HEK293 (cell line): Measurements from ENCODE around the gene M1AP.

ENCODE experiments used
- CTCF ChIA-PET: fragments of 350-600 bp; formaldehyde crosslinking; extraction: SDS; loops from one replicate; lab custom pipeline; 2021; ENCODE audit warnings: antibody characterized with exemption; lab: Yijun Ruan, JAX
- POLR2A ChIA-PET: fragments of 300-600 bp; formaldehyde crosslinking; extraction: SDS; loops from one replicate; lab custom pipeline; 2020; ENCODE audit warnings: antibody characterized with exemption, inconsistent platforms; lab: Yijun Ruan, JAX
- H3K27ac ChIP-seq: fragments of 200-500 bp; sonication (Bioruptor generic); 2 replicates; pipeline ENCODE4 v1.5.1; 2014; ENCODE audit warnings: low read depth, low read length, control low read depth, inconsistent platforms; ENCODE audit errors: extremely low read depth
- H3K36me3 ChIP-seq, 2 experiments: fragments of 200-500 bp in 1 of 2; sonication (Bioruptor generic) in 1 of 2; 1 replicate in 1 of 2; 2 replicates in 1 of 2; pipeline ENCODE4 v1.5.1; 2014 to 2017; ENCODE audit warnings: inconsistent platforms in 2 of 2, low read length in 2 of 2; ENCODE audit not compliant: control insufficient read depth in 2 of 2, insufficient read depth in 1 of 2
- H3K4me1 ChIP-seq: fragments of 200-500 bp; sonication (Bioruptor generic); 2 replicates; pipeline ENCODE4 v1.5.1; 2014; ENCODE audit warnings: mild to moderate bottlenecking, low read length, inconsistent platforms; ENCODE audit not compliant: control insufficient read depth, insufficient read depth
- H3K4me3 ChIP-seq: 2 replicates; pipeline ENCODE4 v1.5.1; 2011; ENCODE audit warnings: low read depth, mild to moderate bottlenecking, control low read depth, low read length, moderate library complexity
- H3K9me3 ChIP-seq: fragments of 200-500 bp; sonication (Bioruptor generic); 2 replicates; pipeline ENCODE4 v1.5.1; 2014; ENCODE audit warnings: low read depth, low read length, inconsistent platforms; ENCODE audit not compliant: control insufficient read depth, insufficient read depth
- BCL11B ChIP-seq: fragments of 450-650 bp; formaldehyde crosslinking; IDR thresholded peaks from 2 replicates; pipeline ENCODE4 v1.5.1; 2016; ENCODE audit warnings: low read depth, missing biosample characterization, missing genetic modification characterization
- GLIS1 ChIP-seq: fragments of 450-650 bp; formaldehyde crosslinking; IDR thresholded peaks from 2 replicates; pipeline ENCODE4 v1.5.1; 2016; ENCODE audit warnings: missing biosample characterization, missing genetic modification characterization
- GLIS2 ChIP-seq: fragments of 450-650 bp; formaldehyde crosslinking; IDR thresholded peaks from 2 replicates; pipeline ENCODE4 v1.5.1; 2016; ENCODE audit warnings: missing biosample characterization, missing genetic modification characterization
- KLF1 ChIP-seq: fragments of 450-650 bp; formaldehyde crosslinking; IDR thresholded peaks from 2 replicates; pipeline ENCODE4 v1.5.1; 2016; ENCODE audit warnings: missing biosample characterization, missing genetic modification characterization
- KLF17 ChIP-seq: fragments of 450-650 bp; formaldehyde crosslinking; IDR thresholded peaks from 2 replicates; pipeline ENCODE4 v1.5.1; 2016; ENCODE audit warnings: missing biosample characterization, missing genetic modification characterization
- ZBTB10 ChIP-seq: fragments of 450-650 bp; formaldehyde crosslinking; IDR thresholded peaks from 2 replicates; pipeline ENCODE4 v1.5.1; 2016; ENCODE audit warnings: missing biosample characterization, missing genetic modification characterization
- ZBTB17 ChIP-seq: fragments of 450-650 bp; formaldehyde crosslinking; IDR thresholded peaks from 2 replicates; pipeline ENCODE4 v1.5.1; 2016; ENCODE audit warnings: missing biosample characterization, missing genetic modification characterization
- ZBTB8A ChIP-seq: fragments of 450-650 bp; formaldehyde crosslinking; IDR thresholded peaks from 2 replicates; pipeline ENCODE4 v1.5.1; 2016; ENCODE audit warnings: missing biosample characterization, missing genetic modification characterization
- ZNF274 ChIP-seq, 2 experiments: fragments of 200-500 bp in 1 of 2; fragments of 450-650 bp in 1 of 2; sonication (Bioruptor generic) in 1 of 2; formaldehyde crosslinking in 1 of 2; IDR thresholded peaks; 2 replicates each; pipeline versions ENCODE4 v1.5.1 to v1.6.1; 2014 to 2016; ENCODE audit warnings: borderline replicate concordance in 1 of 2, inconsistent platforms in 1 of 2, low read length in 1 of 2, missing biosample characterization in 1 of 2, missing genetic modification characterization in 1 of 2
- ZNF354C ChIP-seq: fragments of 450-650 bp; formaldehyde crosslinking; IDR thresholded peaks from 2 replicates; pipeline ENCODE4 v1.5.1; 2016; ENCODE audit warnings: missing biosample characterization, missing genetic modification characterization, low read depth, borderline replicate concordance
- ZNF600 ChIP-seq: fragments of 450-650 bp; formaldehyde crosslinking; IDR thresholded peaks from 2 replicates; pipeline ENCODE4 v1.5.1; 2016; ENCODE audit warnings: missing biosample characterization, missing genetic modification characterization
- ZNF629 ChIP-seq: fragments of 450-650 bp; formaldehyde crosslinking; IDR thresholded peaks from 2 replicates; pipeline ENCODE4 v1.5.1; 2017; ENCODE audit warnings: missing biosample characterization, missing genetic modification characterization
- ZNF654 ChIP-seq: fragments of 450-650 bp; formaldehyde crosslinking; IDR thresholded peaks from 2 replicates; pipeline ENCODE4 v1.5.1; 2016; ENCODE audit warnings: low read depth, missing biosample characterization, missing genetic modification characterization
- ZNF658 ChIP-seq: fragments of 450-650 bp; formaldehyde crosslinking; IDR thresholded peaks from 2 replicates; pipeline ENCODE4; 2016; ENCODE audit warnings: missing biosample characterization, missing genetic modification characterization
- ZNF777 ChIP-seq: fragments of 450-650 bp; formaldehyde crosslinking; IDR thresholded peaks from 2 replicates; pipeline ENCODE4 v1.5.1; 2017; ENCODE audit warnings: missing biosample characterization, missing genetic modification characterization, borderline replicate concordance
- TF ChIP-seq, protein P1 (sequence below): fragments of 450-650 bp; IDR thresholded peaks from 2 replicates; pipeline ENCODE4 v1.5.1; 2018; ENCODE audit warnings: missing biosample characterization, missing genetic modification characterization
- TF ChIP-seq, protein P2 (sequence below): fragments of 450-650 bp; formaldehyde crosslinking; IDR thresholded peaks from 2 replicates; pipeline ENCODE4 v1.5.1; 2017; ENCODE audit warnings: missing biosample characterization, mild to moderate bottlenecking, missing genetic modification characterization, moderate library complexity
- TF ChIP-seq, protein P3 (sequence below): fragments of 450-650 bp; formaldehyde crosslinking; IDR thresholded peaks from 2 replicates; pipeline ENCODE4 v1.5.1; 2016; ENCODE audit warnings: missing biosample characterization, missing genetic modification characterization
- TF ChIP-seq, protein P4 (sequence below): fragments of 450-650 bp; formaldehyde crosslinking; IDR thresholded peaks from 2 replicates; pipeline ENCODE4 v1.5.1; 2016; ENCODE audit warnings: missing biosample characterization, missing genetic modification characterization

M1AP gene

DNA sequence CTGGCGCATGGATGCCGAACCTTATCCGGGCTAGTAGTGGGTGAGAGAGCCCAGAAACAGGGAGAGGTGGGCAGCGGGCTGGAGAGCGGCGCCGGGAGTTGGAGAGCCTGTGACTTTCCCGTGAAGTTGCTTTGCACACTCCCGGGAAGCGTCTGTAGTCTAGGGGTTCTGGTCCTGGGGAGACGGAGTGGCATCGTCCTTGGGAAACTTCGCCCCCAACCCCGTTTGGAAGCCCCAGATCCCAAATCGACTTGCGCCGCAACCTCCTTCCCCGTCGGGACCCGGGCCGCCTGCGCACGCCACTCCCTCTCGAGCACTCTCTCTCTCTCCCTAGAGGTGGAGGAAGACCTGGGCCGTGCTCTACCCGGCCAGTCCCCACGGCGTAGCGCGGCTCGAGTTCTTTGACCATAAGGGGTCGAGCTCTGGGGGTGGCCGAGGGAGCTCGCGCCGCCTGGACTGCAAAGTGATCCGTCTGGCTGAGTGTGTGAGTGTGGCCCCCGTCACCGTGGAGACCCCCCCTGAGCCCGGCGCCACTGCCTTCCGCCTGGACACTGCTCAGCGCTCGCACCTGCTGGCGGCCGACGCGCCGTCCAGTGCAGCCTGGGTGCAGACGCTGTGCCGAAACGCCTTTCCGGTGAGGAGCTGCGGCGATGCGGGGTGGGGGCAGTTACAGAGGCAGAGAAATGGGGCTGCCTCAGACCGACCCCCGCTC, 93.2 kb downstream of the M1AP start (continued):
- no peak for TF ChIP-seq ZNF654
- no peak for TF ChIP-seq ZNF658
- TF ChIP-seq, protein P1, sequence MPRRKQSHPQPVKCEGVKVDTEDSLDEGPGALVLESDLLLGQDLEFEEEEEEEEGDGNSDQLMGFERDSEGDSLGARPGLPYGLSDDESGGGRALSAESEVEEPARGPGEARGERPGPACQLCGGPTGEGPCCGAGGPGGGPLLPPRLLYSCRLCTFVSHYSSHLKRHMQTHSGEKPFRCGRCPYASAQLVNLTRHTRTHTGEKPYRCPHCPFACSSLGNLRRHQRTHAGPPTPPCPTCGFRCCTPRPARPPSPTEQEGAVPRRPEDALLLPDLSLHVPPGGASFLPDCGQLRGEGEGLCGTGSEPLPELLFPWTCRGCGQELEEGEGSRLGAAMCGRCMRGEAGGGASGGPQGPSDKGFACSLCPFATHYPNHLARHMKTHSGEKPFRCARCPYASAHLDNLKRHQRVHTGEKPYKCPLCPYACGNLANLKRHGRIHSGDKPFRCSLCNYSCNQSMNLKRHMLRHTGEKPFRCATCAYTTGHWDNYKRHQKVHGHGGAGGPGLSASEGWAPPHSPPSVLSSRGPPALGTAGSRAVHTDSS: no peak
- no peak for TF ChIP-seq BCL11B (tag by site-specific recombination)

GRCh38 chr2:74553892-74554819, 94.0 kb downstream of the M1AP start, which contains the start of the genes DOK1 and LOXL3:
DOK1 (plus strand) TSS chr2:74554720; CDS start chr2:74554755, 35 bp downstream.
LOXL3 (minus strand) TSS chr2:74553942; CDS start chr2:74552634, 1,308 bp downstream.
- H3K4me3 ChIP-seq: peak within 1 kb of the TSS; percentile 56
- no peaks in the 10 kb centered on the region for H3K9me3 ChIP-seq
- ChIA-PET CTCF (interaction anchor here (0.6 kb wide), 1 partner anchor 645 kb away, joined by 5 read pairs; the partner anchor contains the start of gene TACR1), POLR2A (interaction anchor here (0.6 to 1.0 kb wide), 9 partner anchors 20 to 95 kb away, joined by 3 to 11 read pairs (median 5); partner anchors contain the start of genes AUP1, HTRA2, PCGF1 and WBP1)
- no peaks in the 10 kb centered on the region; the same call in 1 of the 2 replicates for H3K4me1 ChIP-seq
- H3K27ac ChIP-seq: peak within 1 kb of the TSS; percentile 49; the same call in 1 of the 2 replicates
- H3K36me3 ChIP-seq: peaks cover 0 to 7% of the 10 kb centered on the region in 2 experiments; a peak in 1 of 3 replicates
- TF ChIP-seq, protein P2, sequence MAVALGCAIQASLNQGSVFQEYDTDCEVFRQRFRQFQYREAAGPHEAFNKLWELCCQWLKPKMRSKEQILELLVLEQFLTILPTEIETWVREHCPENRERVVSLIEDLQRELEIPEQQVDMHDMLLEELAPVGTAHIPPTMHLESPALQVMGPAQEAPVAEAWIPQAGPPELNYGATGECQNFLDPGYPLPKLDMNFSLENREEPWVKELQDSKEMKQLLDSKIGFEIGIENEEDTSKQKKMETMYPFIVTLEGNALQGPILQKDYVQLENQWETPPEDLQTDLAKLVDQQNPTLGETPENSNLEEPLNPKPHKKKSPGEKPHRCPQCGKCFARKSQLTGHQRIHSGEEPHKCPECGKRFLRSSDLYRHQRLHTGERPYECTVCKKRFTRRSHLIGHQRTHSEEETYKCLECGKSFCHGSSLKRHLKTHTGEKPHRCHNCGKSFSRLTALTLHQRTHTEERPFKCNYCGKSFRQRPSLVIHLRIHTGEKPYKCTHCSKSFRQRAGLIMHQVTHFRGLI: peak; percentile 59; the same call in 1 of the 2 replicates
- TF ChIP-seq ZNF629 (tag by site-specific recombination) (peak; percentile 100), ZNF274 (IDR thresholded peaks at IDR 0.05; ENCODE audit: low read length) (no peak), ZNF274 (tag by site-specific recombination; IDR thresholded peaks at IDR 0.05; ENCODE audit: borderline replicate concordance) (no peak), GLIS1 (tag by site-specific recombination) (peak; percentile 78), ZBTB8A (tag by site-specific recombination) (0 out of 2 replicates have a peak, but pooled peaks have one; percentile 23), ZNF354C (tag by site-specific recombination) (no peak), GLIS2 (peak; percentile 69), KLF1 (peak; percentile 58), ZNF600 (0 out of 2 replicates have a peak, but pooled peaks have one; percentile 19), KLF17 (tag by site-specific recombination) (peak; percentile 49), ZBTB17 (tag by site-specific recombination) (peak; percentile 13), ZBTB10 (peak; percentile 63), ZNF777 (tag by site-specific recombination) (no peak)
- TF ChIP-seq, protein P3, sequence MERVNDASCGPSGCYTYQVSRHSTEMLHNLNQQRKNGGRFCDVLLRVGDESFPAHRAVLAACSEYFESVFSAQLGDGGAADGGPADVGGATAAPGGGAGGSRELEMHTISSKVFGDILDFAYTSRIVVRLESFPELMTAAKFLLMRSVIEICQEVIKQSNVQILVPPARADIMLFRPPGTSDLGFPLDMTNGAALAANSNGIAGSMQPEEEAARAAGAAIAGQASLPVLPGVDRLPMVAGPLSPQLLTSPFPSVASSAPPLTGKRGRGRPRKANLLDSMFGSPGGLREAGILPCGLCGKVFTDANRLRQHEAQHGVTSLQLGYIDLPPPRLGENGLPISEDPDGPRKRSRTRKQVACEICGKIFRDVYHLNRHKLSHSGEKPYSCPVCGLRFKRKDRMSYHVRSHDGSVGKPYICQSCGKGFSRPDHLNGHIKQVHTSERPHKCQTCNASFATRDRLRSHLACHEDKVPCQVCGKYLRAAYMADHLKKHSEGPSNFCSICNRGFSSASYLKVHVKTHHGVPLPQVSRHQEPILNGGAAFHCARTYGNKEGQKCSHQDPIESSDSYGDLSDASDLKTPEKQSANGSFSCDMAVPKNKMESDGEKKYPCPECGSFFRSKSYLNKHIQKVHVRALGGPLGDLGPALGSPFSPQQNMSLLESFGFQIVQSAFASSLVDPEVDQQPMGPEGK (tag by site-specific recombination): peak; percentile 67
- TF ChIP-seq, protein P1: no peak
- TF ChIP-seq, protein P4, sequence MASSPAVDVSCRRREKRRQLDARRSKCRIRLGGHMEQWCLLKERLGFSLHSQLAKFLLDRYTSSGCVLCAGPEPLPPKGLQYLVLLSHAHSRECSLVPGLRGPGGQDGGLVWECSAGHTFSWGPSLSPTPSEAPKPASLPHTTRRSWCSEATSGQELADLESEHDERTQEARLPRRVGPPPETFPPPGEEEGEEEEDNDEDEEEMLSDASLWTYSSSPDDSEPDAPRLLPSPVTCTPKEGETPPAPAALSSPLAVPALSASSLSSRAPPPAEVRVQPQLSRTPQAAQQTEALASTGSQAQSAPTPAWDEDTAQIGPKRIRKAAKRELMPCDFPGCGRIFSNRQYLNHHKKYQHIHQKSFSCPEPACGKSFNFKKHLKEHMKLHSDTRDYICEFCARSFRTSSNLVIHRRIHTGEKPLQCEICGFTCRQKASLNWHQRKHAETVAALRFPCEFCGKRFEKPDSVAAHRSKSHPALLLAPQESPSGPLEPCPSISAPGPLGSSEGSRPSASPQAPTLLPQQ (tag by site-specific recombination): 0 out of 2 replicates have a peak, but pooled peaks have one; percentile 34
